Dendritic cell treated with granulocyte-macrophage colony-stimulating factor and Interleukin-4, amounts not matched to agents 40 ng/mL and 50 ng/mL, for 4 days (primary cell): ENCODE measurements around the gene BDNF.

Experiments
- H3K27ac Mint-ChIP-seq: one replicate; pipeline ENCODE4 v1.8.0; 2022; ENCODE audit warnings: mild to moderate bottlenecking, mixed read lengths
- H3K27me3 Mint-ChIP-seq: one replicate; pipeline ENCODE4 v1.8.0; 2022; ENCODE audit warnings: mild to moderate bottlenecking, mixed read lengths
- H3K36me3 Mint-ChIP-seq: one replicate; pipeline ENCODE4 v1.8.0; 2022; ENCODE audit warnings: low read depth, mixed read lengths
- H3K4me1 Mint-ChIP-seq: one replicate; pipeline ENCODE4 v1.8.0; 2022; ENCODE audit warnings: low read depth, mixed read lengths
- H3K4me3 Mint-ChIP-seq: one replicate; pipeline ENCODE4 v1.8.0; 2022; ENCODE audit warnings: mild to moderate bottlenecking, moderate library complexity, mixed read lengths
- H3K9me3 Mint-ChIP-seq: one replicate; pipeline ENCODE4 v1.8.0; 2022; ENCODE audit warnings: mixed read lengths
- intact Hi-C: fragments of 100-400 bp; cut with micrococcal nuclease; formaldehyde crosslinking; loops from one replicate; pipeline ENCODE4 v1.15.0; 2022

The BDNF gene

GRCh38 chr11:27718346-27718862, 18.1 kb upstream of the BDNF start:
- no peak overlapping the region for H3K27ac Mint-ChIP-seq
- peaks cover 69% of the 10 kb centered on the region for H3K27me3 Mint-ChIP-seq
- H3K36me3 Mint-ChIP-seq: no peaks in the 10 kb centered on the region
- H3K4me1 Mint-ChIP-seq: peaks cover 17% of the 10 kb centered on the region
- no peak overlapping the region for H3K4me3 Mint-ChIP-seq
- H3K9me3 Mint-ChIP-seq: peaks cover 7% of the 10 kb centered on the region
- intact Hi-C loops: no loop called here

- Mint-ChIP-seq H3K27ac (no peak overlapping the region), H3K27me3 (peaks cover 63% of the 10 kb centered on the region), H3K36me3 (no peaks in the 10 kb centered on the region), H3K9me3 (peaks cover 7% of the 10 kb centered on the region), H3K4me1 (peaks cover 16% of the 10 kb centered on the region), H3K4me3 (no peak overlapping the region)
- intact Hi-C loops: no loop called here
These were observed 17.6 kb upstream of the BDNF start for GRCh38 chr11:27717801-27718229.

GRCh38 chr11:27717377-27717776, 17.1 kb upstream of the BDNF start:
- H3K4me3 Mint-ChIP-seq: no peak overlapping the region
- peaks cover 59% of the 10 kb centered on the region for H3K27me3 Mint-ChIP-seq
- no peak overlapping the region for H3K27ac Mint-ChIP-seq
- peaks cover 7% of the 10 kb centered on the region for H3K9me3 Mint-ChIP-seq
- intact Hi-C loops: no loop called here
- no peaks in the 10 kb centered on the region for H3K36me3 Mint-ChIP-seq
- peaks cover 11% of the 10 kb centered on the region for H3K4me1 Mint-ChIP-seq

GRCh38 chr11:27716835-27717234, 16.6 kb upstream of the BDNF start:
- Mint-ChIP-seq H3K9me3 (peaks cover 7% of the 10 kb centered on the region), H3K27me3 (peaks cover 54% of the 10 kb centered on the region), H3K36me3 (no peaks in the 10 kb centered on the region), H3K4me1 (peaks cover 6% of the 10 kb centered on the region), H3K27ac (no peak overlapping the region), H3K4me3 (no peak overlapping the region)
- intact Hi-C loops: no loop called here

GRCh38 chr11:27716216-27716615, 16.0 kb upstream of the BDNF start:
- H3K4me1 Mint-ChIP-seq: peaks cover 5% of the 10 kb centered on the region
- peaks cover 47% of the 10 kb centered on the region for H3K27me3 Mint-ChIP-seq
- no peaks in the 10 kb centered on the region for H3K36me3 Mint-ChIP-seq
- intact Hi-C loops: no loop called here
- H3K4me3 Mint-ChIP-seq: no peak overlapping the region
- H3K27ac Mint-ChIP-seq: no peak overlapping the region
- H3K9me3 Mint-ChIP-seq: peaks cover 7% of the 10 kb centered on the region

GRCh38 chr11:27711725-27712124, 11.5 kb upstream of the BDNF start:
- H3K27me3 Mint-ChIP-seq: peaks cover 11% of the 10 kb centered on the region
- no peak overlapping the region for H3K27ac Mint-ChIP-seq

GRCh38 chr11:27710536-27710935, 10.3 kb upstream of the BDNF start:
- no peaks in the 10 kb centered on the region for H3K36me3 Mint-ChIP-seq
- intact Hi-C loops: no loop called here
- no peaks in the 10 kb centered on the region for H3K4me1 Mint-ChIP-seq
- H3K9me3 Mint-ChIP-seq: no peaks in the 10 kb centered on the region
- H3K27ac Mint-ChIP-seq: no peak overlapping the region
- peaks cover 10% of the 10 kb centered on the region for H3K27me3 Mint-ChIP-seq
- no peak overlapping the region for H3K4me3 Mint-ChIP-seq

More at GRCh38 chr11:27711725-27712124, 11.5 kb upstream of the BDNF start:
- intact Hi-C loops: no loop called here
- Mint-ChIP-seq H3K9me3 (no peaks in the 10 kb centered on the region), H3K4me3 (no peak overlapping the region), H3K36me3 (no peaks in the 10 kb centered on the region), H3K4me1 (no peaks in the 10 kb centered on the region)

- H3K4me1 Mint-ChIP-seq: no peaks in the 10 kb centered on the region
- no peak overlapping the region for H3K27ac Mint-ChIP-seq
- no peaks in the 10 kb centered on the region for H3K9me3 Mint-ChIP-seq
- H3K4me3 Mint-ChIP-seq: no peak overlapping the region
- H3K27me3 Mint-ChIP-seq: peaks cover 24% of the 10 kb centered on the region
- no peaks in the 10 kb centered on the region for H3K36me3 Mint-ChIP-seq
- intact Hi-C loops: no loop called here
These were observed 7.4 kb upstream of the BDNF start for GRCh38 chr11:27707676-27708075.

GRCh38 chr11:27705873-27706820, 5.9 kb upstream of the BDNF start:
- Mint-ChIP-seq H3K4me1 (peaks cover 4% of the 10 kb centered on the region), H3K4me3 (no peak overlapping the region), H3K27ac (no peak overlapping the region), H3K36me3 (no peaks in the 10 kb centered on the region), H3K27me3 (peaks cover 38% of the 10 kb centered on the region), H3K9me3 (no peaks in the 10 kb centered on the region)
- intact Hi-C loops: no loop called here

GRCh38 chr11:27703481-27703880, 3.2 kb upstream of the BDNF start:
- no peaks in the 10 kb centered on the region for H3K9me3 Mint-ChIP-seq
- peaks cover 62% of the 10 kb centered on the region for H3K27me3 Mint-ChIP-seq
- H3K36me3 Mint-ChIP-seq: no peaks in the 10 kb centered on the region
- H3K4me1 Mint-ChIP-seq: peaks cover 24% of the 10 kb centered on the region
- intact Hi-C loops: no loop called here
- no peak overlapping the region for H3K4me3 Mint-ChIP-seq
- H3K27ac Mint-ChIP-seq: no peak overlapping the region

- H3K4me1 Mint-ChIP-seq: peaks cover 24% of the 10 kb centered on the region
- intact Hi-C loops: no loop called here
- H3K27me3 Mint-ChIP-seq: peaks cover 66% of the 10 kb centered on the region
These were observed 2.6 kb upstream of the BDNF start for GRCh38 chr11:27702811-27703210.

GRCh38 chr11:27701355-27702105, 1.3 kb upstream of the BDNF start:
- H3K9me3 Mint-ChIP-seq: no peaks in the 10 kb centered on the region
- no peaks in the 10 kb centered on the region for H3K36me3 Mint-ChIP-seq
- intact Hi-C loops: no loop called here
- H3K4me1 Mint-ChIP-seq: peaks cover 24% of the 10 kb centered on the region
- no peak overlapping the region for H3K27ac Mint-ChIP-seq
- H3K4me3 Mint-ChIP-seq: no peak overlapping the region
- H3K27me3 Mint-ChIP-seq: peaks cover 73% of the 10 kb centered on the region

More at GRCh38 chr11:27702811-27703210, 2.6 kb upstream of the BDNF start:
- no peaks in the 10 kb centered on the region for H3K9me3 Mint-ChIP-seq
- no peak overlapping the region for H3K27ac Mint-ChIP-seq
- no peak overlapping the region for H3K4me3 Mint-ChIP-seq
- H3K36me3 Mint-ChIP-seq: no peaks in the 10 kb centered on the region

- Mint-ChIP-seq H3K9me3 (no peaks in the 10 kb centered on the region), H3K27ac (no peak overlapping the region), H3K36me3 (no peaks in the 10 kb centered on the region), H3K4me3 (peak overlapping the region; percentile 34), H3K27me3 (peaks cover 75% of the 10 kb centered on the region), H3K4me1 (peaks cover 24% of the 10 kb centered on the region)
- intact Hi-C loops: loop anchor here (2.0 to 5.0 kb wide), 3 partner anchors 832 to 1632 kb away; no protein-coding TSS in a partner anchor
These were observed 317 bp downstream of the BDNF start for GRCh38 chr11:27699926-27700350.
